DMS 273 (cell line): ENCODE data around the gene SLC16A12.
A peak's percentile ranks its signal among the peaks of the same experiment; 100 is the strongest.

ENCODE experiments used
- DNase-seq: peaks from one replicate; lab custom pipeline; 2025; ENCODE audit not compliant: unreplicated experiment; lab: John Stamatoyannopoulos, UW

SLC16A12 gene, protein sequence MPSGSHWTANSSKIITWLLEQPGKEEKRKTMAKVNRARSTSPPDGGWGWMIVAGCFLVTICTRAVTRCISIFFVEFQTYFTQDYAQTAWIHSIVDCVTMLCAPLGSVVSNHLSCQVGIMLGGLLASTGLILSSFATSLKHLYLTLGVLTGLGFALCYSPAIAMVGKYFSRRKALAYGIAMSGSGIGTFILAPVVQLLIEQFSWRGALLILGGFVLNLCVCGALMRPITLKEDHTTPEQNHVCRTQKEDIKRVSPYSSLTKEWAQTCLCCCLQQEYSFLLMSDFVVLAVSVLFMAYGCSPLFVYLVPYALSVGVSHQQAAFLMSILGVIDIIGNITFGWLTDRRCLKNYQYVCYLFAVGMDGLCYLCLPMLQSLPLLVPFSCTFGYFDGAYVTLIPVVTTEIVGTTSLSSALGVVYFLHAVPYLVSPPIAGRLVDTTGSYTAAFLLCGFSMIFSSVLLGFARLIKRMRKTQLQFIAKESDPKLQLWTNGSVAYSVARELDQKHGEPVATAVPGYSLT

DNA sequence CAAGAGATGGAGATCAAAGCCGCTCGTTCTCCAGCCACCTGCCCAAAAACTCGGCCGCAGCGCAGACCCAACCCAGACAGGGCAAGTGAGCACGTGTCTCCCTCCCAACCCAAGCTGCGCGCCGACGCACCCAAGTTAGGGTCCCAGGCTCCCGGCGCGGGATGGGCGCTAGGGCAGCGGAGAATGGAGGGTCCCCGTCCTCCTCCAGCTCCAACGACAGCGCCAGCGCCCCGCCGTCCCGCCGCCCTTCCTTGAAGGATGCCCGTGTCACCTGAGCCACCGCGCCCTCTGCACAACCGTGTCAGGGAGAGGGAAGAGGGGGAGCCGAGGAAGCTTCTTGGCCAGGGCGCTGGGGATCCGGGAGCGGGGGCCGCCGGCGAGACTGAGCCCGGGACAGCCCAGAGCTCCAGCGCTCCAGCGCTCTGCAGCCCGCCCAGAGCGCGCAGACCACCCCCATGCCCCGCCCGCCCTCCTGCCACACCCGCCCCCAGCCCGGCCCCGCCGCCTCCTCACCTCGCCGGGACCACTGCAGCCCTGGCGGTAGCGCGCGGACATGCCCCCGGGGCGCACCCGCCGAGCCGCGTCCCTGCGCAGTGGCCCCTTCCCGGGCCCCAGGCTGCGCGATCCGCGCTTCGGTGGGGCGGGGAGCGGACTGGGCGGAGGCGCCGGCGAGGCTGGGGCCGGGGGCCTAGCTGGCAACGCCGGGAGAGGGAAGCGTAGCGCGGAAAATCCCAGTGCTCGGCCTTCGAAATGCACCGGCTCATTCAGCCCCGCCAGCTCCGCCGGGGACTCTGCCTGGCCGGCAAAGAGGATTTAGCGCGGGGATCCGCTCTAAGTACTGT is at the start of gene SLC16A12:
Gene SLC16A12, minus strand, starts transcription at position 424 of the 842 bp plus-strand sequence. CDS start 73,016 bp downstream, outside the sequence.
- DNase-seq, result peak; percentile 52

DNA sequence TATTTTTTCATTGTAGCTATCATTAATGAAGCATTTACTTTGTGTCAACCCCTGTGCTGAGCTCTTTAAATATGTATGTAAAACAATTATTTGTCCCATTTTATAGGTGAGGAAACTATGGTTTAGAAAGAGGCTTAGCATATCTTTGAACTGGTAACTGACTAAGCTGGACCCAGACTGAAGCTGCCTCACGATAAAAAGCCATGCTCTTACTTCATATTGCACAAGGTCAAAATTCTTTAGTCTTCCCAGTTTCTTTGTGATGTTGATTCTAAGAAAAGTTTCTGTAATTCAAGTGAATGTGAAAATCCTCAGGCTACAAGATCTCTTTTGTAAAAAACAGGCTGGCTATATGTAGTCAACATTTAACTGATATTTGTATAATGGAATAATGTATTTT is 46.6 kb upstream of the SLC16A12 start:
- no peak for DNase-seq

DNA sequence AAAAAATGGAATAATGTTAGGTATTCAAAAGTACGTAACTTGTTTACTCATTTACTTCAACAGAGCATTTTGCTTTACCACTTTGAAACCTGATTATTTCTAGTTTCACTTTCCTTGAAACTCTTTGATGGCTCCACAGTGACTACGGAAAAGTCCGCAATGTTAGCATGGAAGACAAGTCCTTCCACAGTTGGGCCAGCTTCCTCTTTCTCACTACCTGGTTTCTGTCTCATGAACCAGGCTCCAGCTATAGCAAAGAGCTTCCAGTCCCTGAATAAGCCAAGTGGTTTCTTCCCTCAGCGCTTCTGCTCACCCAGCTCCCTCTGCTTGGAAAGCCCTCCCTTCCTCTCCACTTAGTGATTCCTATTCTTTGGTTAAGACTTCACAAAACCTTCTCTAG is 44.8 kb upstream of the SLC16A12 start:
- no peak for DNase-seq

DNA sequence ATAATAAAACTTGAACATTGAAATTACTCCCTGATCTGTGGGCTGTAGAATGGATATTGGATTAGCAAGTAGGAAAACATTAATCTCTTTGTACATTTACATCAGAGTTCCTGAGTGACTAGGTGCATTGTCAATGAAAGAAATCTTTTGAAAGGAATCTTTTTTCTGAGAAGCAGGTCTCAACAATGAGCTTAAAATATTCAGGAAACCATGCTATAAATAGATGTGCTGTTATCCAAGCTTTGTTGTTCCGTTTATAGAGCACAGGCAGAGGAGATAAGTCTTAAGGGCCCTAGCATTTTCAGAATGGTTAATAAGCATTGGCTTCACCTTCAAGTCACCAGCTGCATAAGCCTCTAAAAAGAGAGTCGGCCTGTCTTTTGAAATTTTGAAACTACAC is 41.3 kb upstream of the SLC16A12 start:
- no peak for DNase-seq

DNA sequence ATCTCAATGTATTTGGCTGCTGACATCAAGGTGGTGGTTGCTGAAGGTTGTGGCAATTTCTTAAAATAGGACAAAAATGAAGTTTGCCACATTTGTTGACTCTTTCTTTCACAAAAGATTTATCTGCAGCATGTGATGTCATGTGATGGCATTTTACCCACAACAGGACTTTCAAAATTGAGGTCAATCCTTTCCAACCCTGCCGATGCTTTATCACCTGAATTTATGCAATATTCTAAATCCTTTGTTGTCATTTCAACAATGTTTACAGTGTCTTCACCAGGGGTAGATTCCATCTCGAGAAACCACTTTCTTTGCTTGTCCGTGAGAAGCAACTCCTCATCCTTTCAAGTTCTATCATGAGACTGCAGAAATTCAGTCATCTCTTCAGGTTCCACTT is 40.6 kb upstream of the SLC16A12 start:
- no peak for DNase-seq

DNA sequence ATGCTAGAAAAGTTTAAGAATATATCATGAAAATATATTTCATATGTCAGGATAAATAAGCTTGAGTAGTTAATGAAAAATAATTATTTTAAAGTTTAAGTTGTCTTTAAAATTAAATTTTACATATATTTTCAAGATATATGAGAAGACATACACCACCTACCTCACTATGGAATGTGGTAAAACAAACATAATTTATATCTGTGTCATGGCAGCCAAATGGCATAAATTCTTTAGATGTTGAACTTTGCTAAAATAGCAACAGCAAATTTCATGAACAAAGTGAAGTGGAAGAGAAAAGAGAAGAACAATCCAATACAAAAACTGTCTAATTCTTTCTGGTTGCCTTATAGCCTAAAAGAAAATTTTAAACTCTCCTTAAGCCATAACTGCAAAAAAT is 39.6 kb upstream of the SLC16A12 start:
- no peak for DNase-seq

DNA sequence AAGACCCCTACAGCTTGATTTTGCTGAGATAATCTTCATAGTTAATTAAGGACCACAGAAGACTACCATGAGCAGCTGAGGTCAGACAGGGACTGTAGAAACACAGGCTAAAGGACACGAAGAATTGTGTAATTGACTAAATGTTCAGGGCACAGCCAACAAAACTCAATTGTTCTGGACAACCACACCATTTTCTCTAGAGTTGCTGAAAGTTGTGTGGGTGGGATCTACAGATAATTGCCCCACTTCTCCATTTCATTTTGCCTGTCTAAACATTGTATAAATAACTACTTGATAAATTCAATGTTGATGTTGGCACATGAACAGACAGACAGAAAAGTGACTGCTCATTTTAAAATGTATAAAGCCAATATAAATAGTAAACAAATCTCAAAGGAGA is 39.0 kb upstream of the SLC16A12 start:
- DNase-seq, result no peak

DNA sequence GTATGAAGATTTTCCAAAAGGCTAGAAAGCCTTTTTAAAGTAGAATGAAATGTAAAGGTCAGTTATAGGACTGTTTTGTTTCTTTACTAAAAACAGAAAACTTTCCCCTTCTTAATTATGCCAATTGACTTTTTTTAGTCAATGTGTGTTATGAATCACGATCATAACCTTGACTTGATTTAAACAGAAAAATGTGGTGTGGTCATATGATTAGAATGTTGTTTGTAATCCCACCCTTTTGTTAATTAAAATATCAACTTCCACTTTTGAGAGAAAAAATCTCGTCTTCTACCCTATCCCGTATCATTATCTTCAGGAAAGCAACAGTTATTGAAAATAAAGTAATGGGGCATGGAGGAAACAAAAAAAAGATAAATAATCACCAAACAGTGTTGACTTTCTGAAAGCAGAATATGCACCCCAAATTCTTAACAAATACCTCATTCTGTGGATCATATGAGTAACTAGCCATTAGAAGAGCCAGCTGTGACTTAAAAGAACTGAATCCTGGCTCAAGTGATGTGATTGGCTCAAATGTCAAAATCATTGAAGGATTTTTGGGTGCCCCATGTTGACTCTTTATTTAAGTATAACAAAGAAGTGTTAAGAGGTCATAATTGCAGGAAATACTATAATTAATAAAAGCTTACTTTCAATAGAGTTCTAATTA is 32.3 kb upstream of the SLC16A12 start:
- DNase-seq, result no peak

DNA sequence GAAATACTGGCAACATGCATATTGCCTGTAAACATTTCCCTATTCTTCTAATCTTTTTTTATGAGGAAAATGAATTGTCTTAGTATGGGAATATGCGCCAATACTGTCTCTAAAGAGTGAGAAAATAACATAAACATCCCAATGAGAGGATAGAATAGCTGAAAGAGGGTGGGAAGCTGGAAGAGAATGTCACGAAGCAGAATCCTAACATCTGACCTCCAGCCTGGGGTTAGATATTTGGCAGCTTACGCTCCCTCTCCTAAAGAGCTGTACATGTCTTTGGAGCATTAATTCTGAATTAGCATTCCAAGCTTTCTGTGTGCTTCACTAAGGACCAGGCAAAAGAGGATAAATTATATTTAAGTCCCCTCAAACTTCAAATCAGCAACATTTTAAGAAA is 31.6 kb upstream of the SLC16A12 start:
- DNase-seq, result no peak

DNA sequence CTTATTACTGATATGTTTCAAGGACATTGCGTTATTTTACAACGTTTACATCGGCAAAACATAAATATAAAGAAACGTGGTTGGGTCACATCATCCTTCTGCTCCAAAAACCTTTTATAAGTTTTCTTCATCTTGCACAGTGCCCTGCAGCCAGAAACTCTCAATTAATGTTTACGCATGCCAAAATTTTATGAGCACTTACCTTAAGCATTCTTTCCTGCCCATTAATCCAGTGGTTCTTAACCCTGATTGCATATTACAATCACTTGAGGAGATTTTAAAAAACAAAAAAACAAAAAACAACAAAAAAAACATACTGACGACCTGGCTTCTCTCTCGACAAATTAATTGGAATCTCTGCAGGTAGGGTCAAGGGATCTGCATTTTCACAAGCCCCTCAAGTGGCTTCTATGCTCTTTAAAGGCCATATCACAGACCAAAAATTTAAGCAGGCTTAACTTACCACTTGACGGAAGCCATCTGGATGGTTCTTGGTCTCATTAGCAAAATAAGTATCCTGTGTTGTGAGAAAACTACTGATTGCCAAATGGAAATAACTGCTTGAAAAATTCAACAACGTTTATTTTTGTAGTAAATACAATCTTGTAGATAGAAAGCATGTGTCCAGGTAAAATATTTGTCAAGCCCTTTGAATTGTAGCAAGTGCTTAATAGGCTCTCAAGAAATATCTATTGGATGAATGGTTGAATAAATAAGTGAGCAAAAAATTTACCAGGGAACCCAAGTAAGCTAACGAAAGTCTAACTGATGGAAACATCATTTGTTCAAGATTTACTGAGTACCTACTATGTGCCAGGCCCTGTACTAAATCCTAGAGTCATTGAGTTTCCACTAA is 30.9 kb upstream of the SLC16A12 start:
- DNase-seq, result peak; percentile 4

DNA sequence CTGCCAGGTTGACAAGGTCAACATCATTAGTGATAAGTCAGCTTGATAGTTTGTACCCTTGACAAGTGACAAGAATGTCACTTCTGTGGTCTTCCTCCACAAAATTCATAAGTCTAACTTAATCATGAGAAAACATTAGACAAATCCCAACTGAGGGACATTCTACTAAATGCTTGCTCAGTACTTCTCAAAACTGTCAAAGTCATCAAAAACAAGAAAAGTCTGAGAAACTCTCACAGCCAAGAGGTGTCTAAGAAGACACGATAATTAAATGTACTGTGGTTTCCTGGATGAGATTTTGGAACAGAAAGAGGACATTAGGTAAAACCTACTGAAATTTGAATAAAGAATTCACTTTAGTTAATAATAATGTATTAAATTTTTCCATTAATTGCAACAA is 29.8 kb upstream of the SLC16A12 start:
- DNase-seq, result no peak

DNA sequence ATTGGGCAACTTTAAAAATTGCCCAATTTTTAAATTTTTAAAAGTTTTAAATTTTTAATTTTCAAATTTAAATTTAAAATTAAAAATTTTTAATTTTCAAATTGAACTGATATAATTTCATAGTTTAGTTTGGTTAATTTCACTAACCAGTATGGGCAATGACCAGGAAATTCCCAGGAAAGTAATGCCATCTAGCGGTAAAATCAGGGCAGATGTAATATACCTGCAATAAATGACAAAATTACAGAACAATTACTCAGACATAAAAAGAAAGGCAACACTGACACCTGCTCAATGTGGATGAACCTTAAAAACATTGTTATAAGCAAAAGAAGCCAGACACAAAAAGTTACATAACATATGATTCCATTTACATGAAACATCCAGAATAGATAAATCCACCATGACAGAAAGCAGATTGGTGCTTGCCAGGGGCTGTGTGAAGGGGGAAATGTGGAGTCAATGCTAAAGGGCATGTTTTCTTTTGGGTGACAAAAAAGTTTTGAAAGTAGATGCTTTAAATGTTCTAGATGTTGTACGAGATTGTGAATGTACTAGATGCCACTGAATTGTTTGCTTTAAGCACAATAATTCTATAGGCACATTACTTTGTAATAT is 28.6 kb upstream of the SLC16A12 start:
- peak; percentile 59 for DNase-seq

DNA sequence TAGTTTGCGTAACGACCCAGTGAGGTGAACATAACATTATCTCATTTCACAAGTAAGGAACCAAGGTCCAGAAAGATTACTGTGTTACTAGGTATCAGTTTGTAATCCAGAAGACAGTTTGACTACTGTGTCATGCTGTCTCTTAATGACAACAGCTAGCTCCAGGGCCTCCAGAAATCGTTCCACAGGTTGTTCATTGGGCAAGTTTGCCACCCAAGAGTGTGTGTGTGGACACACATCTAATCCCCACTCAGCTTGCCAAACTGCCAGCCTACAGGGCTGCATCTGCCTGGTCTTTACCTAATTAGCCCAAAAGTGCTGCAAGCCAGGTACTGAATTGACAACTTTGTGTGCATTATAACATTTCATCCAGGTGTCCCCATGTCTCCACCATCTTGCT is 27.9 kb upstream of the SLC16A12 start:
- DNase-seq, result no peak

DNA sequence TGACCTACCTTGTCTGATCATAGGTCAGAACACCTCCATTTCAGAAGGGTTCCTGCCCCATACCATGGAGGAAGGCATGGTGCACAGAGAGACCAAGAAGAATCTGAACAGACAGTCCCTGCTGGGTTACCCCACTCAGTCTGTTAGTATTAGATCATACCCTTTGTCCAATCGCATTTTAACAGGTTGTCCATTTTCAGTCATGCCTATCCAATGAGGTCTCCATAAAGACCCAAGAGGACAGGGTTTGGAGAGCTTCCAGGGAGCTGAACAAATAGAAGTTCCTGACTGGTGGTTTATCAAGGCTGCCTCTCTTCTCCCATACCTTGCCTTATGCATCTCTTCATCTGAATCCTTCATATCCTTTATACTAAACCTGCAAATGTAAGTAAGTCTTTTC is 21.2 kb upstream of the SLC16A12 start:
- no peak for DNase-seq

DNA sequence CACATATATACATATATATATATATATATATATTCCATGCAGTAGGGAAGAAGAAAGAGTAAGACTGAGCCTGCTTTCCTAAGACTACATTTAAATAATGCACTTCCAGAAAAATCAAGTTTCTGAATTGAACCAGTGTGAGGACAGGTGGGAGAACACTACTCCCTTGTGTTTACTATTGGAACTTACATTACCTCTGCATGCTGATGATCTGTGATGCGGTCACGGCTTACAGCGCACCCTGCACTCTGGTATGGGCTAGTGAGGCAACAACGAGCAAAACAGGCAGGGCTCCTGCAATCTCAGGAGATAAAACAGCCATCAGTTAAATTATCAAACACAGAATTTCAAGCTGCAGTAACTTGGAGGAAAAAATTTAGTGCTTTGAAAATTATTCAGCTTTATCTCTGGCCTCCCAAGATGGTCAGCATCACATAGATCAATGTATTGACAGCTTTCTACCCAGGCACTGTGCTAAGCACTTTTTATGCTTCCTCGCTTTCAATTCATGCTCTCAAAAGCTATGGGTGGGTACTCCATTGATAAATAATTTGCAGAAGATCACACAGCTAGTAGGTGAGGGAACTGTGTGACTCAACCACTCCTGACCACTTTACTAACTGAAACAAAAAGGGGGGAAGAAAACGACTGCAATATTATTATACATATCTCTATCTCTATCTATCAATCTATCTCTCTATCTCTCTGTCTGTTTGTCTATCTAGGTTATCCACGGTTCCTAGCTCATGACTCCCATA is 20.5 kb upstream of the SLC16A12 start:
- peak; percentile 10 for DNase-seq

DNA sequence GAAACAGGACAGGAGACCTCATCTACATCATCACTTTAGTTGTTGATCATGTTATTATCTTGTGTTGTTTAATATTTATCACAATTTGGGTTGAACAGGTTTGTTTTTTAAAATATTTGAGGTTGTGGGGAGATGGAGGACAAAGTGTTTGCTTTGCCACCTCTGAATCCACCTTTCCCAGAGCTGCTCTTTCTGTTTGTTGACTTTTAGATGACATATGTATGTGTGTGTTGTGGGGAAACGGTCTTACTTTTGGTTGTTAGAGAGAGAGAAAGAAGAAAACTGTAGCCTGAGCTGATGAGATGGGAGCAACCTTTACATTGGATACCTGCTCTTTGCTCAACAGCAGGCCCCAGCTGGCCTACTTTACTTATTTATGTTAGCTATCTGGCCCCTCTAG is 19.0 kb upstream of the SLC16A12 start:
- DNase-seq, result no peak

DNA sequence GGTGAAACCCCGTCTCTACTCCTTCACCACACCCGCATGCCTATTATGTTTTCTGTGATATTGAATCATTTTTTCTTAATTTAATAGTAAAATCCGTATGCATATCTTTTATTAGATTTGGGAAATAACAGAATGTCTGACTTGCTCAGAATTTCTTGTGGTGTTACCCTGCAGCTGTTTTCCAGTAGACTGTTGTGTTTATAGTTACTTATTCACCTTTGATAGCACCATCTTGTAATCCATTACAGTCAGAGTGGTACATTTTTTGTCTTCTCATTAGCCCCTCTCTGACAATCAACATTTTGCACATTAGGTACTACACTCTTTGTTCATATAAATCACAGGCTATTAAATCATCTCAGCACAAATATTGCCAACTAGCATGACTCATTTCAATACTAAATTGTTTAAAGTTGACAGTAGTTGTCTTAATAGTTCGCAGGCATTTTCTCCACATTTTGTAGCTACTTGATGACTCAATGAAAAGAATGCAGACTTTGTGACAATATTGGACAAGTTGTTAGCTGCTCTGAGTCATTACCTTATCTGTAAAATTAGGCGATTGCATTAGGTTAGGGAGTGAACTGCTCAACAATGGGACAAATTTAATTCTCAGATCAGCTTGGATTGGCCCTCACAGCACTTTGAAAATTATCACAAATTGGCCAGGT is 17.8 kb upstream of the SLC16A12 start:
- DNase-seq, result no peak

DNA sequence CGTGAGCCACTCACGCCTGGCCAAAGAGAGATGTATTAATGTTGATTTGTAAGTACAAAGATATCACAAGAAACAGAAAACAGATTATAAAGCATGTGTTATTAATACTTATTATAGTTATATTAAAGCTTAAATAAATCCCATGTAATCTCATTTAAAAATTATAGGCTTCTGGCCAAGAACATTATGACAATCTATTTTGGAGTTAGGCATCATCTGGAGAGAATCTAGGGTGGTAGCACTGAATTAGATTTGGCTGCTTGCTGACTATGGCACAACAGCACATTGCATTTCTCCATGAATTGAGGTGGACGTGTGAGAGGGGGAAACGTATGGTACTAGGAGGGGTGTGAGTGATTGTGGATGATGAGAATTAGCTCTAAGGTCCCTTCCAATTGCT is 16.8 kb upstream of the SLC16A12 start:
- no peak for DNase-seq

DNA sequence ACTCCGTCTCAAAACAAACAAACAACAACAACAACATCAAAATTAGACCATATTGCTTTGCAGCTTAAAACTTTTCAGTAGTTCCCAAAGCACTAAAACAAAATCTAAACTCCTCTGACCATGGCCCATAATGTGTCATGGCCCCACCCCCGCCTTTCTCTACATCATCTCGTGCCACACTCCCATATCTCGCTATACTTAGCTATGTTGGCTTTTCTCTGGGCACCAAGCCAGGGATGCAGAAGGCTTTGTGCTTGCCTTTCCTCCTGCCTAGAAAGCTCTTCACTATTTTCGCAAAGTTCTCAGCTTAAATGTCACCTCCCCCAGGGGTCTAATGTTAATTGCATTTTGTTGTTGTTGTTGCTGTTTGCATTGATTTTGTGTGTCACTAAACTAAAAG is 15.1 kb upstream of the SLC16A12 start:
- no peak for DNase-seq
